Vein endothelial cell (primary cell): Measurements from ENCODE around the gene PAFAH1B2. TPM values are rescaled to one million over a fixed set of nuclear protein-coding genes. Genes with fewer than 3 reads are reported as not detected.

Experiments used
- total RNA-seq: library from RNA; depleted of rRNA; stranded (reverse); fragments of >200 nt; gene quantifications from 2 replicates; pipeline ENCODE4 v1.2.3, GENCODE V29; 2012

The PAFAH1B2 gene
- 174 and 201 TPM in 2 replicates for total RNA-seq

DNA sequence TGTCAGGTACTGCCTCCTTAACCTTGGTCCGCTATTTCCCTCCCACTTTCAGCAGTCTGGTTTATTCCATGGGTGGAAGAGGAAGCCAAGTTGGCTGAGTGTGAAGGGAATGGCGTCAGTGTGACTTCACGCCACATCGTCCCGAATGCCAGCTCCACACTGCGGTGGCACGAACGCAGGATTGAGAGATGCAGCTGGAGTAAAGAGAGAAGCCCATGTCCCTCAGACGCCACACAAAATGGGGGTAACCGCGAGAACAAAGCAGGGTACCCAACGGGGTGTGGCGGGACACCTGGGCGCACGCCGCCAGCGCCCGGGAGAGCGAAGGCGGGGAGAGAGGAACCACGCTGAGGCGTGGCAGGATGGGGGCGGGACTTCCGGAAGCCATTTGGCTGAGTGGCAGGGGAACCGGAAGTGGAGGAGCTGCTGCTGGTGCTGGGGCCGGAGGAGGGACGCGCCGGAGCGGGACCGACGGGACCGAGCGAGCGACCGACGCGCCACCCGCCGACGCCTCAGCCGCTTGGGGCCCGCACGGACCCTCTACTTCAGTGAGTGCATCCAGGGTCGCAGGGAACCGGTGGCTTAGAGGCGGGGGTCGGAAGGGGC is at the start of gene PAFAH1B2:
Gene PAFAH1B2, plus strand, starts transcription at position 417 of the 606 bp plus-strand sequence. CDS start 8,161 bp downstream, outside the sequence.

DNA sequence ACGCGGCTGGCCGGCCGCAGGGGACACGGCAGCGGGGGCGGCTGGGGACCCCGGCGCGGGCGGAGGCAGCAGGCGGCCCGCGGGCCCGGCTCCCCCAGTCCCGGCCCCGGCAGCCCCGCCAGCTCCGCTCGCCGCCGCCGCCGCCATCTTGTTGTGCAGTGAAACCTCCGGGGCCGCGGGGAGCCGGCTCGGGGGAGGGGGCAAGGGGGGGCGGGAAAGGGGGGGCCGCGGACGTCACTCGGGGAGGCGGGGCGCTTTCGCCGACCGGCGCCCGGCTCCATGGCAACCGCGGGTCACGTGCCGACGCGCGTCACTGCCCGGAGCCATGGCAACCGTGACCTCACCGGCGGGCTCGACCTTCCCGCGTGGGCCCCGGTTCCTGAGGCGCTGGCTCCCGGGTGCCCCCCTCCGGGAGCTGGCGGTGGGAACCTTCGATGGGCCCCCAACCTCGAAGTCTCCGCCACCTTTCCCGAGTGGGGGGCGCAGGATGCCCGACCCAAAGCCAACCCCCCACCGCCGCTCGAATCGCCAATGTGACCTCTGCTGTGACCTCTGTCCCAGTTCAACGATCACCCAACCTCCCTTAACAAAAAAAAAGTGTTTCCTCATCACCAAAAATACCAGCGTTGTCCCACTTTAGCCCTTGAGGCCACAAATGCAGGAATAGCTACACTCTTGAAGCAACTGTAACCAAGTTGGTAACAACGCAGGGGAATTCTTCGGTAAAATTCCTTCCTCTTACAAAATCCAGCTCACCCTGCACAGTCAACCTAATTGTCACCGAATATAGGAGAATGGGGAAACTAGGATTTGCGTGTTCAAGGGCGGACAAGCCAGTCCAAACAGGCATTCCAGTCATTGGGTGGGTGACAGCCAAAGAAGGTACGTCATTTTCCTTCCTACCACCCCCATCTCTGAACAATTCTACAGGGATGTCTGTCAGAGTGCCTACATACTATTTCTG is 45.5 kb upstream of the PAFAH1B2 start, which contains the start of gene SIK3:
Gene SIK3, minus strand, starts transcription at position 160 of the 964 bp plus-strand sequence. Its CDS starts 13 bp downstream, at position 147.

DNA sequence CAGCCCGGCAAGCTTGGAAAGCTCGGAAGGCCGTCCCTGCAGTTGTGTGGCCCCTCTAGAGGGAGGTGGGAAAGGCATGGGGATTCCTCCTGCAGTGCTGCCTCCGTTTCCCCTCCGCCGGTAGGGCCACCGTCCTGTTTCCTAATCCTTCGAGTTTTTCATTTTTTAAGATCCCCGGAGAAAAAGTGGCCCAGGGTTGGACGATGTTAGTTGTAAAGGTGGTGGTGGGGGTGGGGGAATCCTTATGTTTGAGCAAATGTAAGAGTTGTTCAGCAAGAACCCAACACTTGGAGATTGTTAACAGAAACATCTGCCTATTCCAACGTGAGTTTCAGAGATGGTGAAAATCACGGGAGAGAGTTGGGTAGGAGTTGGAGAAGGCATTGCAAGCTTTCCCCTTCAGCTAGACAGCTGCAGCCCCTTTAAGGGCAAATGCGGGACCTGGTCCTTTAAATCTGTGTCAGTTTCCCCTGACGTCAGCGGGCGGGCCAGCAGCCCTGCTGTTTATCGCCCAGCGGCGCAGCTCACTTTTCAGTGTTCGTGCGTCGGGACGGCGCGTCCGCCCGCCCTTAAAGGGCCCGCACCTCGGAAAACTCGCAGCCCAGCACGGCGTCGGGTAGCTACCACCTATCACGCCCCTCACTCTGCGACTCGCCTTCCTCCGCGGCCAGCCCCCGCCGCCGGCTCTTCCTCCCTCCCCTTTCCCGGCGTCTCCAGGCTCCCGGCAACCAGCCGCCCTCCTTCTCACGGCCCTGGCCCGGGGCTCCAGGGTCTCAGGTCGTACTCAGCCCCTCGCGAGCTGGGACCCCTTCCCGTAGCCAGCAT is 34.3 kb downstream of the PAFAH1B2 start, which contains the start of gene SIDT2:
Gene SIDT2, plus strand, starts transcription at position 534 of the 825 bp plus-strand sequence. CDS start 521 bp downstream, outside the sequence.

GRCh38 chr11:117199053-117199915 is 55.2 kb downstream of the PAFAH1B2 start, which contains the start of gene TAGLN:
Gene TAGLN, plus strand, starts transcription at chr11:117199370. Its CDS starts 3,644 bp downstream, at chr11:117203014.

Other genes with a start within 250 kb of the PAFAH1B2 start
- gene SIK3, start 45.9 kb upstream of the PAFAH1B2 start, total RNA-seq: 13.9 and 16.7 TPM in 2 replicates
- gene SIDT2, start 34.5 kb downstream of the PAFAH1B2 start, total RNA-seq: 13.1 and 17.3 TPM in 2 replicates
- gene TAGLN, start 55.1 kb downstream of the PAFAH1B2 start, total RNA-seq: 23.5 and 49.6 TPM in 2 replicates
- 45.1 and 50.2 TPM in 2 replicates for gene PCSK7, start 87.8 kb downstream of the PAFAH1B2 start, total RNA-seq
- 14.2 and 14.4 TPM in 2 replicates for gene RNF214, start 88.4 kb downstream of the PAFAH1B2 start, total RNA-seq
- gene BACE1-AS, start 147.1 kb downstream of the PAFAH1B2 start, total RNA-seq: 3.7 and 4.6 TPM in 2 replicates
- 16.3 and 16.5 TPM in 2 replicates for gene BACE1, start 172.0 kb downstream of the PAFAH1B2 start, total RNA-seq
- 30.1 and 36.5 TPM in 2 replicates for gene CEP164, start 183.6 kb downstream of the PAFAH1B2 start, total RNA-seq